Tongue (tissue), 2 donors: ENCODE measurements around the gene LIPE. TPM values are rescaled to one million over a fixed set of nuclear protein-coding genes. Genes with fewer than 3 reads are reported as not detected.
A peak's percentile ranks its signal among the peaks of the same experiment; 100 is the strongest.
"Not testable (repeated sequence)": the region's sequence is repeated elsewhere in the genome, so short reads cannot be mapped to it uniquely, and the experiment has no call there.

Experiments used
- DNase-seq: peaks from one replicate; pipeline ENCODE4 v3.0.0-alpha.2; 2015
- total RNA-seq: library from RNA; depleted of rRNA; stranded (reverse); fragments of >200 nt; gene quantifications from one replicate; pipeline ENCODE4 v1.2.3, GENCODE V29; 2014

Gene LIPE
- total RNA-seq, result 14.2 TPM

DNA sequence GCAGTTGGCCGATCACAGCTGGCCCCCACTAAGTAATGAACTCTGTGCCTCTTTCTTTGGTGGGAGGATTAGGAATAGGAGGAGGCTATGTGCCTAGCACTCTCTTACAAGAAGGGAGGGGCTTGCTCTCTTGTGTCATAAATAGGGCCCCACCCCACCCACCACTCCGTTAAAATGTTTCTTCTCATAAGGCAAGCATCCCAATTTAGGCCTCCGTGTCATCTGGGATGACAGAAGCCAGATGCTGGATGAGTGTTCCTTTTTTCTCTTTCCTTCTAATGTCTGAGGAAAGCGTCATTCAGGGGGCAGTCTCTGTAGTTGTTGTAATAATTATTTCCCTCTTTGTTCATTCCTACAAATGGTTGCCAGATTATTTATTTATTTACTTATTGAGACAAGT is at the start of gene LIPE:
LIPE (minus strand) TSS at position 76 of the 400 bp plus-strand sequence. CDS start 239 bp downstream, outside the sequence.
- peak; percentile 73 for DNase-seq

DNA sequence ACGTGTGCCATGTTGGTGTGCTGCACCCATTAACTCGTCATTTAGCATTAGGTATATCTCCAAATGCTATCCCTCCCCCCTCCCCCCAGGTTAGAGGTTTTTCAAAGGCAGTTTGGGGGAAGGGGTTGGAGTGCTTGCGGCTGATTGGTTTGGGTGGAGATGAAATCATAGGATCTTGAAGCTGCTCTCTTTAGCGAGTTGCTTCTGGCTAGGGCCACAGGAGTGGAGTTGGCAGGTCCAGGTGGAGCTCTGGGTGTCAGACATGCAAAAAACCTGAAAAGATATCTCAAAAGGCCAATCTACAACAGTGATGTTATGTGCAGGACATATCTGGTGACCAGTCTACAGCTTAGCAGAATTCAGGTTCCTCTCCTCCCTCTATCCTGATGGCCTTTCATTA is 48.2 kb upstream of the LIPE start:
- DNase-seq, result no peak

DNA sequence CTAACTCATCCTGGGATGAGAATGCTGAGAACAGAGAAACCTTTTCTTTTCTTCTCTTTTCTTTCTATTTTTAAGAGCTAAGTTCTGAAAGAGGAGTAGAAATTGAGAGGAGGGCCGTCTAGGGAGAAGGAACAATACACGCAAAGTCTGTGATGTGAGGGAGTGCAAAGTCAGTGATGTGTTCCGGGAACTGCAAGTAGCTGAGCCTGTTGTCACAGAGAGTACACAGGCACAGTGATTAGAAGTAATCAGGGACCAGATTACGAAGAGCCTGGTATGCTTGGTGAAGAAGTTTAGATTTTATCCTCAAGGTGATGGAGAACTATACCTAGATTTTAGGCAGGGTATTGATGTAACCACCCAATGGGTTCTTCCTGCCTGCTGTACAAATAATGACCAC is 47.6 kb upstream of the LIPE start:
- no peak for DNase-seq

GRCh38 chr19:42473686-42474085 is 46.5 kb upstream of the LIPE start:
- DNase-seq, result no peak

- no peak for DNase-seq
These were observed 45.4 kb upstream of the LIPE start for GRCh38 chr19:42472402-42473147.

DNA sequence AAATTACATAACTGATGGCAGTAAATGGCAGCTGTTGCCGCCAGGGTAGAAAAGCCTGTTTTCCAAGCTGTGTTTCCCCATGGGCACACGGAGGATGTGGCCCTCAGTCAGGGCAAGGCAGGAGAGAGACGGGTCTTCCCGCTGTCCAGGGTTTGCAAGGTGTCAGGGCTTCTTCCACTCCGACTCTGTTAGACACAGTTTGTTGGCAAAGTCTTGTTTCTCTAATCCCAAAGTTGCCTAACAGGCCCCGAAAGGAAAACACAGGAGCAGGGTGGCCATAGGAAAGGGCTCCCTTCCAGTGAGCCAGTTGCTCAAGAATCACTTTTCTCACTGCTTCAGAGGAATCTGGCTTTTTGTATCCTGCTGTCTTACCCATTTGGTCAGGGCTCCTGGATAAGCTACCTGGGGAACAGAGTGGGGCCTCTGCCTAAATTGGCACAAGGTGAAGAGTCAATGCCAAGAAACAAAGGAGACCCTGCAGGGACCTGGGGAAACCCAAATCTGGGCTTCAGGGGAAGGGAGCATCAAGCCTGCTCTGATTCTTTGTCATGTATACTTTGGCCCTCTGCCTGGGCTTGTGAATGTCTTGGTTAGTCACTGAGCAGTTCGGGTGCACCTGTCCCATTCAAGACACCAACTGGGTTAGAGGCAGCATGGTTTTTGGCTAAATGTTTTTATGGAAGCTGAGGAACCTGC is 44.5 kb upstream of the LIPE start:
- no peak for DNase-seq

GRCh38 chr19:42469311-42470235 is 42.4 kb upstream of the LIPE start:
- no peak for DNase-seq

GRCh38 chr19:42468273-42468796 is 41.1 kb upstream of the LIPE start:
- no peak for DNase-seq

- no peak for DNase-seq
These were observed 40.1 kb upstream of the LIPE start for GRCh38 chr19:42467183-42467760.

DNA sequence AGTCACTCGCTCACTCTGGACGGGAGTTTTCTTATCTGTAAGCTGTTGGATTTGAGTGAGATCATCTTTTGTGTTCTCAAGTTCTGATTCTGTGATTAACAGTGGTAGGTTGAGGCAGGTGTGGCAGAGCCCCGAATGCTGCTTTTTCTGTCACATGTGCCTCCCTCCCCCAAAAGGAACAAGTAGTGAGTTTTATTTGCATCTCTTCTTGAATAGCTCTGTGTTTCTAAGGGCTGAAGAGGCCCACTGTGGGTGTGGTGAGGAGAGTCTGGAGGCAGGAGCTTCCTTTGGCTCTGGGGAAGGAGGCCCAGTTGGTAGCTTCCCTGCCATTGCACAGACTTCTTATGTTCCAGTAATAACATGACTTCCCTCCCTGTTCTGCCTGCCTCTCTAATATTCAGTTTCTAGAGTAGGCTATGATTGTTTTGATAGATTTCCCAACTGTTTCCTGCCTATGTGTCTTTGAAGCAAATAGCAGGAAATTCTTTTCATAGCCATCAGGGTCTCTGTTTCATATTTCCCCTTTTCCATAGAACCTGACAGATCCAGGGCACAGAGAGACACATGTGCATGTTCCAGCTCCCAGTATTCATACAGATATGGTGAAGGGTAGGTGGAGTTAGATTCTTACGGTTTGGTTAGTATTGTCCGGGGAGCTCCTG is 39.5 kb upstream of the LIPE start:
- no peak for DNase-seq

GRCh38 chr19:42465827-42466280 is 38.7 kb upstream of the LIPE start:
- DNase-seq, result no peak

DNA sequence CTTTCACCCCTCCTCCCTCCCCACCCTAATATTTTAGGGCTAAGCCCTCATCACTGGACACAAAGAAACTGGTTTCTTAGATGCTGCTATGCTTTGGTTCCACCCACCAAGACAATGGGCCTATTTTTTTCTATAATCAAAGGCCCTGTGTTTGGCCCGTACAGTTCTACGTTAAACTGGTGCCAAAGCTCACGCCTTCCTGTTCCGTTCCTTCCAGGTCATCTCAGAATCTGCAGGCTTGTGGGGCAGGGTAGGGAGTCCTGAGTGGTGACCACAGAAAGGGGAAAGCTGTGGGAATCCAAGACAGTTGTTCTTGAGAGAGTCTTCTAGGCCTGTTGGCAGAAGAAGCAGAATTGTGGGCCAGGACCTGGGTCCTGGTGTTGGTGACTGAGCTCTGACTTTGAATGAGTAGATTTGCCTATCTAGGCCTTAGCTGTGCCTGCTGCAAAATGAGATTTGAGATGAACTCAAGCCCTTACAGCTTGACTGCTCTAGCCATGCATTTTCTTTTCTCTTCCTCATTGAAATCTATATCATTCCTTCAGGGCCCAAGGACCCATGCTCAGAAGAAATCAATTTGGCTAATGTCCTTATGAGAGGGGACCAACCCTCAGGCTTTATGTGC is 34.6 kb upstream of the LIPE start:
- no peak for DNase-seq

- DNase-seq, result not testable (repeated sequence)
These were observed 34.0 kb upstream of the LIPE start for GRCh38 chr19:42461231-42461630.

- no peak for DNase-seq
These were observed 32.7 kb upstream of the LIPE start for GRCh38 chr19:42459926-42460325.

- no peak for DNase-seq
These were observed 28.5 kb upstream of the LIPE start for GRCh38 chr19:42455621-42456081.

DNA sequence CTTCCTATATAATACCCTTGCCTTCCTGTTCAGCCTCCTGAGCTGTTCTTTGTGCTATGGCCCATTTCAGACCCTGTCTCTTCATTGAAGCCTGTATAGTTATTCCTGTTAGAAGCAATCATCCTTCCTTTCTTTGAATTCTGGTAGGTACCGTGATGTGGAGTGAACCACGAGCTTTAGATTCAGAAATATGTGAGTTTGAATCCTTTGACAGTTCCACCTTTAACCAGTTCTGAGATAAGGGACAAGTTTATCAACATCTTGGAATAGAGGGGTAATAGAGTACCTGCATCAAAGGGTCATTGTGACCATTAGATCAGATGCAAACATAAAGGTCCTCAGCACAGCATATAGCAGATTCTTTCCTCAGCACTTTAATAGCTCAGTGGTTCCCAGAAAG is 27.9 kb upstream of the LIPE start:
- no peak for DNase-seq

- no peak for DNase-seq
These were observed 25.4 kb upstream of the LIPE start for GRCh38 chr19:42452590-42452989.

DNA sequence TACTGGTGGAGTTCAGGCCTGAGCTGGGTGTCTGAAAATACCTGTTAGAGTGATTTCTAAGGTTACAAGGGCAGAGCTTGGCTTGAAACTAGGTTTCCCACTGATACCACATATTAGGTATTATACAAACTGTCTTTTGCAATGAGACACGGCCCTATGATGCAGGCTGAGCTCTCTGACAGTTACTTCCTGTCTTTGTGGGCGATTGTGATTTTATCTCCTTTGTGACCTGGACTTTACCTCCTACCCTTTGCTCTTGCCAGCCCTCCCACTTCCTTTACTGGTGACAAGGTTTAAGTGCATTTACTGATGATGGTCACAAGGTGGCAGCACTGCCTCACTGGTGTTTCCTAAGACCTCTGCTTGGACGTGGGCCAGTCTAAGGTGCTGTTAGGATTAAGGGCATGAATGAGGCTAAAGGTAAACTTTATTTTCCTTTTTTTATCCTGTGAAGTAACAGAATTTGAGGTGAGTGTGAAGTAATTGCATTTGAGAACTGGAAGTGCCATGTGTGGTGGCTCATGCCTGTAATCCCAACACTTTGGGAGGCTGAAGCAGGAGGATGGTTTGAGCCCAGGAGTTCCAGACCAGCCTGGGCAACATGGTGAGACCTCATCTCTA is 23.2 kb upstream of the LIPE start:
- peak; percentile 87 for DNase-seq

GRCh38 chr19:42448306-42448705 is 21.1 kb upstream of the LIPE start:
- not testable (repeated sequence) for DNase-seq

- DNase-seq, result no peak
These were observed 18.8 kb upstream of the LIPE start for GRCh38 chr19:42445948-42446347.
